Measurements from ENCODE around the gene COQ8B.
A peak's percentile ranks its signal among the peaks of the same experiment; 100 is the strongest.

The COQ8B gene

DNA sequence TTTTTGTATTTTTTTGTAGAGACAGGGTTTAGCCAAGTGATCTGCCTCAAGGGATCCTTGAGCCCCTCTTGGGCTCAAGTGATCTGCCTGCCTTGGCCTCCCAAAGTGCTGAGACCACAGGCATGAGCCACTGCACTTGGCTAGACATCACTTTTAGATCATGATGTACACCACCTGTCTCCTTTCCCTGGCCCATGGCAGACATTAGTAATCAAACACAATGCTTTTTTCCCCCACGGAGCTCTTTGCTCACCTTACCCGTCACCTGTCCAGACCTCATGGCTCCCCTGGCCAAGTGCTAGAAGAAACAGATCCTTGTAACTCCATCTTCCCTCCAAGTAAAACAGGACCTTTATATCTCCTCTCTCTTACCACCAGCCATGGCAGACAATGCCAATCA is 44.6 kb downstream of the COQ8B start:
- TF ChIP-seq, protein P1, sequence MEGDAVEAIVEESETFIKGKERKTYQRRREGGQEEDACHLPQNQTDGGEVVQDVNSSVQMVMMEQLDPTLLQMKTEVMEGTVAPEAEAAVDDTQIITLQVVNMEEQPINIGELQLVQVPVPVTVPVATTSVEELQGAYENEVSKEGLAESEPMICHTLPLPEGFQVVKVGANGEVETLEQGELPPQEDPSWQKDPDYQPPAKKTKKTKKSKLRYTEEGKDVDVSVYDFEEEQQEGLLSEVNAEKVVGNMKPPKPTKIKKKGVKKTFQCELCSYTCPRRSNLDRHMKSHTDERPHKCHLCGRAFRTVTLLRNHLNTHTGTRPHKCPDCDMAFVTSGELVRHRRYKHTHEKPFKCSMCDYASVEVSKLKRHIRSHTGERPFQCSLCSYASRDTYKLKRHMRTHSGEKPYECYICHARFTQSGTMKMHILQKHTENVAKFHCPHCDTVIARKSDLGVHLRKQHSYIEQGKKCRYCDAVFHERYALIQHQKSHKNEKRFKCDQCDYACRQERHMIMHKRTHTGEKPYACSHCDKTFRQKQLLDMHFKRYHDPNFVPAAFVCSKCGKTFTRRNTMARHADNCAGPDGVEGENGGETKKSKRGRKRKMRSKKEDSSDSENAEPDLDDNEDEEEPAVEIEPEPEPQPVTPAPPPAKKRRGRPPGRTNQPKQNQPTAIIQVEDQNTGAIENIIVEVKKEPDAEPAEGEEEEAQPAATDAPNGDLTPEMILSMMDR (IDR thresholded peaks at IDR 0.05; ENCODE audit: low read depth, low read length, missing control alignments) = no peak
- no peak overlapping the region for H3K4me3 ChIP-seq (replicated peaks; ENCODE audit: low read depth, low read length)
- no peak for DNase-seq (ENCODE audit: extremely low read depth, low read depth)

DNA sequence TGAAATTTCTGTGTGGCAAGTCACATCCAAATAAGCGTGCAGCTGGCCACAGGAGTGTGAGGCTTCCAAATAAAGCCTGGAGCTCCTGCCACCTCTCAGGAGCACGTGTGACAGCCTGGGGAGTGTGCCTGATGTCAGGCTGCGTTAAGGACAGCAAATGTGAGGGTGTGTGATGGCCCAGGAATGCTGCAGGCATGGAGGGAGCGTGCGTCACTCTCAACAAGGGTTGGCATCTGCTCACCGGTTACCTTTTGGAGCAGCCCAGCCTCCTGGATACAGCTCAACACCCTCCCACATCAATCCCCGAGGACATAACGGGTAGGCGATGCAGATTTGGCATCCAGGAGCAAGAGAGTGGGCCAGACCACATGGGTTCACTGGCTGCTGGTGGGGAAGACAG is 45.3 kb downstream of the COQ8B start:
- H3K4me3 ChIP-seq (replicated peaks; ENCODE audit: low read depth, low read length) = no peak overlapping the region
- no peak for DNase-seq (ENCODE audit: extremely low read depth, low read depth)
- TF ChIP-seq, protein P1 (IDR thresholded peaks at IDR 0.05; ENCODE audit: low read depth, low read length, missing control alignments) = no peak

DNA sequence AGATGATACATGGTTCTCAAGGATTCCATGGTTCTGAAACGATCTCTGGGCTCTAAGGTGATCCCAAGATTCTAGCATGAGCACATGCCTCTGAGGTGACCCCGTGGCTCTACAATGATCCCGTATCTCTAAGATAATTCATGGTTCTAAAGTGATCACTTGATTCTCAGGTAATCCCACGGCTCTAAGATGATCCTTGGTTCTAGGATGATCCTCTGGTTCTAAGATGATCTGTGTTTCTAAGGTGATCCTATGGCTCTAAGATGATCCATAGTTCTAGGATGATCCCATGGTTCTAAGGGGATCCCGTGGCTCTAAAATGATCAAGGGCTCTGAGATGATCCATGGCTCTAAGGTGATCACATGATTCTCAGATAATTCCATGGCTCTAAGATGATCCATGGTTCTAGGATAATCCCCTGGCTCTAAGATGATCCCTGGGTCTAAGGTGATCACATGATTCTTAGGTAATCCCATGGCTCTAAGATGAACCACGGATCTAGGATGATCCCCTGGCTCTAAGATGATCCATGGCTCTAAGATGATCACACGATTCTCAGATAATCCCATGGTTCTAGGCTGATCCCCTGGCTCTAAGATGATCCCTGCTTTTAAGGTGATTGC is 47.6 kb downstream of the COQ8B start:
- TF ChIP-seq, protein P1 (IDR thresholded peaks at IDR 0.05; ENCODE audit: low read depth, low read length, missing control alignments) = no peak
- no peak for DNase-seq (ENCODE audit: extremely low read depth, low read depth)
- H3K4me3 ChIP-seq (replicated peaks; ENCODE audit: low read depth, low read length) = no peak overlapping the region

DNA sequence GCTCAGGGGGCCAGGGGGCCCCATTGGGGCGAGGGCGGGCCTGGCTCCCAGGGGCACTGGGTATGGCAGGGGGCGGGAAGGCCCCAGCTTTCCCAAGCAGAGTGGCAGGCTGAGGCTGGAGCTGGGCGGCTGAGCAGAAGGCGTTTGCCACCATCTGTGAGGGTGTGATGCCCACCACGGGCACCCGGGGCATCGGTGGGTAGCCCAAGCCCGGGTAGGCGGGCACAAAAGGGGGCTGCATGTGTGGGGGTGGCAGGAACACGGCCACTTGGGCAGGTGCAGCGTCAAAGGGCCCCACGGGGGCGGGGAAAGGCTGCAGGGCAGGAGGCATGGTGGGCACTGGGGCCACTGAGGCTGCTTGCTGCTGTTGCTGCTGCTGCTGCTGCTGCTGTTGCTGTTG is 49.1 kb downstream of the COQ8B start:
- no peak for DNase-seq (ENCODE audit: extremely low read depth, low read depth)
- TF ChIP-seq, protein P1 (IDR thresholded peaks at IDR 0.05; ENCODE audit: low read depth, low read length, missing control alignments) = no peak
- H3K4me3 ChIP-seq (replicated peaks; ENCODE audit: low read depth, low read length) = no peak overlapping the region

DNA sequence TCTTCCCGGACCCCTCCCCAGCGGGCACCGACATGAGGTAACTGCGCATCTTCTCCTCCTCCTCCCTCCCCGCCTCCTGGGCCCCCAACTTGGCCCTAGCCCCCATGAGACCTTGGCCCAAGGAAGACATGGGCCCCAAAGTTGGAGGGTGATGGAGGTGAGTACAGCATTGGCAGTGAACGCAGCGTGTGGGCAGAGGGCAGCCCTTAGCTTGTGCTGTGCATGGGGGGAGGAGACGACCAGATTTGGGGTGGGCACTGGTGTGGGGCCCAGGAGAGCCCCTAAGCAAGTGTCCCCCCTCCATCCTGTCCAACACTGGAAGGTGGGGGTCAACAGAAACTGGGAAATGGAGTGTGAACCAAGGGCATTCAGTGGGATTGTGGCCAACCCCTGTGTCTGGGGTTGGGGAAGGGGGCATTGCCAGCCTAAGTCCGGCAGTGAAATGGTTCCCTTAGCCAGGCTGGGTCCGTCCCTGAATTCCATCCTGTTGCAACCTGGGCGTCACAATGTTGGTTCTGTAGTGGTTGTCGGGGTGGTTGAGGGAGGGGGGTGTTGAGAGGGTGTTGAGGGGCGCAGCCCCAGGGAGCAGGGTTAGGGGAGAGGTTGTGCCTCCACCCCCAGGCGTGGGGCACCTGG is 49.8 kb downstream of the COQ8B start:
- no peak overlapping the region for H3K4me3 ChIP-seq (replicated peaks; ENCODE audit: low read depth, low read length)
- no peak for DNase-seq (ENCODE audit: extremely low read depth, low read depth)
- TF ChIP-seq, protein P1 (IDR thresholded peaks at IDR 0.05; ENCODE audit: low read depth, low read length, missing control alignments) = no peak

DNA sequence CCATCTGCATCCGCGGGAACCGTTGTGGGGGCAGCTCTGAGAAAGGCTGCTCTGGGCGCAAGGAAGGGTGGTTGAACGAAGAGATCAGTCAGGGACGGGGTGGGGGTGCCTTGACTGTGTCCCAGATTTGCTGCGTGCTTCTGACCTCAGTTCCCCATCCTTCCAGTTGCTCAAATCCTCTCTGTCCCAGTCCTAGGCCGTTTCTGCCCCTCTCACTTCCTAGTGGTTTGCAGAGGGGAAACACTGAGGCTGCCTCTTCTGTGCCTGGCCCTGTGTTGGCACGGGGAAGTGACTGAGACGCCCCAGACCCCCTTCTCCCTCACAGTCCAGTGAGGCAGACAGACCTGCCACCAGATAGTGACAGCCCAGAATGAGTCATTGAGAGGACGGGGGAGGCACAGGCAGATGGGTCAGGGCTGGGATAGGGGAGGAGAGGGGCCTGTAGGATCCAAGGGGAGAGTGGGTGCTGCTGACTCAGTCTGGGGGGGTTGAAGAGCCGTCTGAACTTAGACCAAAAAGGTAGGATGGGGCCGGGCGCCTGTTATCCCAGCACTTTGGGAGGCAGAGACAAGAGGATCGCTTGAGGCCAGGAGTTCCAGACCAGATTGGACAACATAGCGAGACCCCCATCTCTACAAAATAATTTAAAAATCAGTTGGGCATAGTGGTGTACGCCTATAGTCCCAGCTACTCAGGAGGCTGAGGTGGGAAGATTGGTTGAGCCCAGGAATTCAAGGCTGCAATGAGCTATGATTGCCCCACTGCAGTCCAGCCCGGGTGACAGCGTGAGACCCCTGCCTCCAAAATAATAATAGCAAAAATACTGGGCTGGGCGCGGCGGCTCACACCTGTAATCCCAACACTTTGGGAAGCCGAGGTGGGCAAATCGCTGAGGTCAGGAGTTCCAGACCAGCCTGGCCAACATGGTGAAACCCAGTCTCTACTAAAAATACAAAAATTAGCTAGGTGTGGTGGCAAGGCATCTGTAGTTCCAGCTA is 52.7 kb downstream of the COQ8B start:
- H3K4me3 ChIP-seq (replicated peaks; ENCODE audit: low read depth, low read length) = peak overlapping the region; percentile 54
- TF ChIP-seq, protein P1 (IDR thresholded peaks at IDR 0.05; ENCODE audit: low read depth, low read length, missing control alignments) = no peak
- no peak for DNase-seq (ENCODE audit: extremely low read depth, low read depth)
